Measurements from ENCODE around the gene SFT2D1.
"Not testable (repeated sequence)": the region's sequence is repeated elsewhere in the genome, so short reads cannot be mapped to it uniquely, and the experiment has no call there.

The SFT2D1 gene

DNA sequence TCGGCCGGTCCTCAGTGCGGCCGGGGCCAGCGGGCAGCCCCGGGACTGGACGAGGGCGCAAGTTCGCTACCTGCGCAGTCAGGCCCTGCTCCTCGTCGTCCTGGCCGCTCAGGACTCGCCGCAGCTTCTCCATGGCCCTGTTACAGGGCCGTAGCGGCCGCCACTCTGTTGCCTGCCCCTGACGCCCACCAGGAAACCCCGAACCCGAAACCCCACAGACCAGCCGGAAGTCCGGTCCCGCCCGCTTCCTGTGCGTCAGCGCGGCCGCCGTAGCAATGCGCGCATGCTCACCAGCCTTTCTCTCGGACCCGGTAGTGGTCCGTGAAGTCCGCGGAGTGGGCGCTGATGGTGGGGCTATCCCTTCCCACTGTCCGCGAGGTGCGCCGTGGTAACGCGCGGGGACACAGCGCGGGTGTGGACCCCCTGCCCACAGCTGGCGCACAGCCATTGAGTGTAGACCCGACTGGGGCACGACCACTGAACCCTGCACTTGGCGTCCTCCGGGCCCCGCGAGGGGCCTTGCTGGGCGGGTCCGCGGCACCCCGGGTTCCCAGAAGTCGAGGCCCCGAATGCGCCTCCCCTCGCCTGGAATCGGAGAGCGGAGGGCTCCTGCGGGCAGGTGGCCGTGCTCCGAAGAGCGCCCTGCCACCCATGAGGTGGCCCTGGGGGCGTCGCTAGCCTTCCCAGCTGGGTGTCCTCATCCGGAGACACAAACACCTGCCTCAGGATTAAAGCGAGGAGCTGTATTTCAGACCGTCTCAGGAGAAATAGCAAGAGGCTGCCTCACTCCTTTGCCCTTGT, at the start of gene SFT2D1:
Gene SFT2D1, minus strand, starts transcription at position 197 of the 801 bp plus-strand sequence. Its CDS starts 64 bp downstream, at position 133.
- Mint-ChIP-seq H3K9me3 (no peaks in the 10 kb centered on the region), H3K36me3 (ENCODE audit: low read depth) (peaks cover 7% of the 10 kb centered on the region), H3K27me3 (ENCODE audit: low read depth) (peaks cover 2% of the 10 kb centered on the region), H3K27ac (peak within 1 kb of the TSS; percentile 91), H3K4me1 (ENCODE audit: low read depth) (peaks cover 13% of the 10 kb centered on the region), H3K4me3 (peak within 1 kb of the TSS; percentile 86)
- DNase-seq (ENCODE audit: low spot score), result peak; percentile 89

DNA sequence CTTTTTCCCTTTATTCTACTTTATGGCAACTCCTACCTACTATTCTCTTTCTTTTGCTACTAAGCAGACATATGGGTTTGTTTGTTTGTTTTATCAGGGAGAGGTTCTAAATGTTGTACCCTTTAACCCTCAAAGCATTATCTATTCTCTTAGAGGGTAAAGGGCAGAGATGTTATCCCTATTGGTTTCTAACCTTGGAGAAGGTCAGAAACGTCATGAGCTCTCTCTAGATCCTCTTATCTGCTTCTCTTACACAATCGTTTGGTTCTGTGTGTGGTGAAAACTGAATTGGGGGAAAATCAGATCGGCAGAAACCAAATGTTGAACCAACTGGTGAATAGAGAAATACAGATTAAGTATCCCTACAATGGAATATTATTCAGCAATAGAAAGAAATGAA, 46.8 kb upstream of the SFT2D1 start:
- H3K27ac Mint-ChIP-seq, result no peak overlapping the region
- DNase-seq (ENCODE audit: low spot score), result no peak
- H3K4me3 Mint-ChIP-seq, result no peak overlapping the region
- no peaks in the 10 kb centered on the region for H3K9me3 Mint-ChIP-seq
- H3K36me3 Mint-ChIP-seq (ENCODE audit: low read depth), result no peaks in the 10 kb centered on the region
- peaks cover 21% of the 10 kb centered on the region for H3K27me3 Mint-ChIP-seq (ENCODE audit: low read depth)
- H3K4me1 Mint-ChIP-seq (ENCODE audit: low read depth), result peaks cover 2% of the 10 kb centered on the region

DNA sequence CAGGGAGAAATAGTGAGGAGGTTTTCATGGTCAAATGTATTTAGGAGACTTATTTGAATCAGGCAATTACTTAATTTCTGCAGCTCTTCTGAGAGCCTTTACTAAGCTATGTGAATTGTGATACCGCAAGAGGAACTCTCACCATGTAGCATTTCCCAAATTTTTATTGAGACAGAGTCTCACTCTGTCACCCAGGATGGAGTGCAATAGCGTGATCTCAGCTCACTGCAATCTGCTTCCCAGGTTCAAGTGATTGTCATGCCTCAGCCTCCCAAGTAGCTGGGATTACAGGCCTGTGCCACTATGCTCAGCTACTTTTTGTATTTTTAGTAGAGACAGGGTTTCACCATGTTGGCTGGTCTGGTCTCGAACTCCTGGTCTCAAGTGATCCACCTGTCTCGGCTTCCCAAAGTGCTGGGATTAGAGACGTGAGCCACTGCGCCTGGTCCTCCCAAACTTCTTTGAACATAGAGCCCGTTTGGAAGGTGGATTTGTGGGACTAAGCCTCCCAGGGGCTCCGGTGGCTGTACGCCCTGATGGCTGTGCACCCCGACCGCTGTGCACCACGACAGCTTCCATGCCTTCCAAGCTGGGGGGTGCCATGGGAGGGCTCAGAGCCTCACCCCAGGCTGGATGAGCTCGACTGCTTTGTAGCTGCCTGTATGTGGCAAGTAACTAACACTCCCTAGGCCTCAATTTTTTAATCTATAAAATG, 46.1 kb upstream of the SFT2D1 start:
- Mint-ChIP-seq H3K9me3 (no peaks in the 10 kb centered on the region), H3K4me1 (ENCODE audit: low read depth) (peaks cover 6% of the 10 kb centered on the region), H3K27ac (no peak overlapping the region), H3K36me3 (ENCODE audit: low read depth) (no peaks in the 10 kb centered on the region), H3K4me3 (no peak overlapping the region), H3K27me3 (ENCODE audit: low read depth) (peaks cover 19% of the 10 kb centered on the region)
- no peak for DNase-seq (ENCODE audit: low spot score)

DNA sequence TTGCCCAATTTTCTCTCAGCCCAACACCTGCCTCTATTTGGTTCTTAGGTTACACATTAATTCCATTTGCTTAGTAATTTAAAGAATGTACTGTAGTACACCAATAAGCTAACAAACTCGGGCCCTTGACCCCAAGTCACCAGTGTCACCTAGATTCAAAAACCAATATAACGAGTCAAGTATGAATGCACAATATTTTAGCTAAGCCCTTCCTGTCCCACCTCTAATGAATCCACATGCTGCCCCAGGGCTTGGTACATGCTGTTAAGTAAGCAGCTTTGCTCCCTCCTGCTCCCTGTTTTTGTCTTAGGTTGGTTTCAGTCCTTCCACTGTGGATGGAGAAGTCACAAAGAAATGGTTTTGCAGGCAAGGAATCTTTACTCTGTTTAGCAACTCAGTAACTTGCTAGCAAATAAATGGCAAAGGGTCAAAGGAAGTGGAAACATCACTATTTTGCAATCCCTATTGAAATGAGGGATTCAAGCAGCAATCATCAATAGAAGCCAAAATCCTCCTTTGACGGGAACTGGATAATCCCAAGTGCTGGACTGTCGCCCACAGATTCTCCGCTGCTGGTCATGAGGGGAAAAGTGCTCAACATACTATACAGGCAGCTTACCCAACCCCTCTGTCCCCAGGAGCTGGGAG, 45.4 kb upstream of the SFT2D1 start:
- Mint-ChIP-seq H3K9me3 (no peaks in the 10 kb centered on the region), H3K36me3 (ENCODE audit: low read depth) (no peaks in the 10 kb centered on the region), H3K27me3 (ENCODE audit: low read depth) (peaks cover 18% of the 10 kb centered on the region), H3K4me3 (no peak overlapping the region), H3K27ac (no peak overlapping the region), H3K4me1 (ENCODE audit: low read depth) (peaks cover 6% of the 10 kb centered on the region)
- no peak for DNase-seq (ENCODE audit: low spot score)

DNA sequence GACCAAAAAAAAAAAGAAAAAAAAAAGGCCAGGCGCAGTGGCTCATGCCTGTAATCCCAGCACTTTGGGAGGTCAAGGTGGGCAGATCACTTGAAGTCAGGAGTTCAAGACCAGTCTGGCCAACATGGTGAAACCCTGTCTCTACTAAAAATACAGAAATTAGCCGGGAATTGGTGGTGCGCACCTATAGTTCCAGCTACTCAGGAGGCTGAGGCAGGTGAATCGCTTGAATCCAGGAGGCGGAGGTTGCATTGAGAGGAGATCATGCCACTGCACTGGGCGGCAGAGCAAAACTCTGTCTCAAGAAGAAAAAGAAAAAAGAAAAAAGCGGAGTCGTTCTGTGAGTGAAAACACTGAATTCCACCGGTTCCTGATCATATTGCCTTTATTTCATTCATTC, 44.8 kb upstream of the SFT2D1 start:
- not testable (repeated sequence) for DNase-seq (ENCODE audit: low spot score); H3K9me3 Mint-ChIP-seq; H3K36me3 Mint-ChIP-seq (ENCODE audit: low read depth); H3K4me3 Mint-ChIP-seq; H3K27ac Mint-ChIP-seq; H3K4me1 Mint-ChIP-seq (ENCODE audit: low read depth)
- H3K27me3 Mint-ChIP-seq (ENCODE audit: low read depth), result peaks cover 12% of the 10 kb centered on the region

DNA sequence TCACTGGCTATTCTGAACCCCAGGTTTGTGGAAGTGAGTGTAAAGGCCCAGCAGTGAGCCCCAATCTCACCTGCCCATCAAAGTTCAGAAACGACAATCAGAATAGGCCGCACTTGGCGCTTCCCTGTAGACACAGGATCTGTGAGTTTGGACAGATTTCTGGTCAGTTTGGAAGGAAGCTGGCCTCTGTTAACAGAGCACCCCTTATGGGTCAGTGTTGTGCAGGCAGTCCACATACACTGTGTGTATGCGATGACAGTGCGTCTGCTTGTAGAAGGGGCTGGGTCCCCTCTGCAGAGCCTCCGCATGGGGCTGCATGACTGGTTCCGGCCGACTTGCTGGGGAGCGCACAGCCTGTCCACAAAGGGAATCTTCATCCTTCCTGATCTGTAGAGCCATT, 43.8 kb upstream of the SFT2D1 start:
- Mint-ChIP-seq H3K27me3 (ENCODE audit: low read depth) (peaks cover 12% of the 10 kb centered on the region), H3K27ac (no peak overlapping the region), H3K4me3 (no peak overlapping the region), H3K36me3 (ENCODE audit: low read depth) (no peaks in the 10 kb centered on the region), H3K9me3 (no peaks in the 10 kb centered on the region), H3K4me1 (ENCODE audit: low read depth) (peaks cover 10% of the 10 kb centered on the region)
- no peak for DNase-seq (ENCODE audit: low spot score)

DNA sequence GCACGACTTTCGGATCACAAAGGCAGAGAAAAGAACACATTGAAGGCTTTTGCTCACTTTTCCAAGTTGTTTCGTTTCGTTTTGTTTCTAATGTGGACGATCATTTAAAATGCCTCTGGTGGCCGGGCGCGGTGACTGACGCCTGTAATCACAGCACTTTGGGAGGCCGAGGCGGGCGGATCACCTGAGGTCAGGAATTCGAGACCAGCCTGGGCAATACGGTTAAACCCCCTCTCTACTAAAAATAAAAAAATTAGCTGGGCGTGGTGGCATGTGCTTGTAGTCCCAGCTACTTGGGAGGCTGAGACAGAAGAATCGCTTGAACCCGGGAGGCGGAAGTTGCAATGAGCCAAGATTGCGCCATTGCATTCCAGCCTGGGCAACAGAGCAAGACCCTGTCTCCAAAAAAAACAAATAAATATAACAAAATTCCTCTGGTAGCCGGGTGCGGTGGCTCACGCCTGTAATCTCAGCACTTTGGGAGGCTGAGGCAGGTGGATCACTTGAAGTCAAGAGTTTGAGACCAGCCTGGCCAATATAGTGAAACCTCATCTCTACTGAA, 41.5 kb upstream of the SFT2D1 start:
- Mint-ChIP-seq H3K4me1 (ENCODE audit: low read depth) (peaks cover 11% of the 10 kb centered on the region), H3K4me3 (peak overlapping the region; percentile 85), H3K27ac (peak overlapping the region; percentile 77)
- H3K27me3 Mint-ChIP-seq (ENCODE audit: low read depth); H3K36me3 Mint-ChIP-seq (ENCODE audit: low read depth); H3K9me3 Mint-ChIP-seq: not testable (repeated sequence)
- DNase-seq (ENCODE audit: low spot score), result peak; percentile 28

DNA sequence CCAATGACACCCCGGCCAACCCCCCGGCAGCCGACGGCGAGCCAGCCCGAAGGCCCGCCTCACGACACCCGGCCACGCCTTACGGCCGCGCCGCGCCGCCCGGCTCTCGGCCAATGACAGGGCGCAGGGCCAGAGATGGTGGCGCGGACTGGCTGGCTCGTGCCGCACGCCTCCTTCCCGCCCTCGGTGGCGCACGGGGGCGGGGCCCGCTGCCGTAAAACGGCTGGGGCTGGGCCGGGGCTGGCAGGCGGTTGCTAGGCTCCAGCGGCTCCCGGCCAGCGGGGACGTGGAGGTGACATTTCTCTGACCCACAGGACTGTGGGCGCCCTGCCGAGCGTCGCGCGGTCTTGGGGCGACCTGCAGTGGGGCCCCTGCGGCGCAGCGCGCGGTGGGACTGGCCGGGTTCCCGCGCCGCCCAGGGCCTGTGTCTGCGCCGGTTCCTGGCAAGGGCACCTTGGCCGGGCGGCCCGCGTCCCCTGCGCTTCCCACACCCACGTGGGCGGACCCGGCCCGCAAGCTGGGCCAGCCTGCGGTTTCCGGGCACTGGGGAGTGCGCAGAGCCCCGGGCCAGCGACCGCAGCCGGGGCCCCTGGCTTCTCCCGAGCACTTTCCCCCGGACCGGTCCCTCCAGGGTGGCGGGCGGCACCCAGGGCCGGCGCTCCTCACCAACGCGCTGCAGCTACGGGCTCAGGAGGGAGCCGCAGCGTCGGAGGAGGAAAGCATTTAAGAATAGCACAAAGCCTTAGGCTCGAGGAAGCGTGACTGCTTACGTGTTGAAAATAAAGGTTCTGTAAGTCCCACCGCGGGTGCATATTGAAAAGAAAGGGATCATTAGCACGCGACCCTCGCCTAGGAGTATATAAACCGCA, 40.8 kb upstream of the SFT2D1 start, which contains the start of gene MPC1:
Gene MPC1, minus strand, starts transcription at position 8 of the 869 bp plus-strand sequence. CDS start 64 bp downstream, outside the sequence.
- H3K27ac Mint-ChIP-seq, result peak within 1 kb of the TSS; percentile 82
- H3K36me3 Mint-ChIP-seq (ENCODE audit: low read depth), result no peaks in the 10 kb centered on the region
- peak within 1 kb of the TSS; percentile 90 for H3K4me3 Mint-ChIP-seq
- DNase-seq (ENCODE audit: low spot score), result peak; percentile 98
- peaks cover 5% of the 10 kb centered on the region for H3K27me3 Mint-ChIP-seq (ENCODE audit: low read depth)
- H3K9me3 Mint-ChIP-seq, result no peaks in the 10 kb centered on the region
- H3K4me1 Mint-ChIP-seq (ENCODE audit: low read depth), result peaks cover 11% of the 10 kb centered on the region

DNA sequence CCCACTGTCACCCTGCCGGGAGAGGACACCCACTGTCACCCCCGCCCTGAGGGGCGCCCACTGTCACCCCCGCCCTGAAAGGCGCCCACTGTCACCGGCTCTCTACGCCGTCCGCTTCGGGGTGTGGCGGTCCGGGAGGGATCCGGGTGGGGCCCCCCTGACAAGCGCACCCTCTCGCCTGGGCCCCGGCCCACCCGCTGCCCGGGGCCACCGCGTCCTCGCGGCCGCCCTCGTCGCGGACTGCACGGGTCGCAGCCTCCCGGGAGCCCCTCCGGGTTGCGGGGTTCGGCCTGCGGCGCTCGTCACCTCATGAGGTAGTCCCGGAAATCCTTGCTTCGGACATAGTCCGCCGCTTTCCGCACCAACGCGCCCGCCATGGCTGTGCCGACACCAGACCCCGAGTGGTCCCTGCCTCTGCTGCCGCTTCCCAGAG, 40.2 kb upstream of the SFT2D1 start:
- Mint-ChIP-seq H3K4me1 (ENCODE audit: low read depth) (peaks cover 11% of the 10 kb centered on the region), H3K4me3 (peak overlapping the region; percentile 90), H3K27me3 (ENCODE audit: low read depth) (peaks cover 1% of the 10 kb centered on the region), H3K9me3 (no peaks in the 10 kb centered on the region), H3K27ac (peak overlapping the region; percentile 82), H3K36me3 (ENCODE audit: low read depth) (no peaks in the 10 kb centered on the region)
- DNase-seq (ENCODE audit: low spot score), result no peak

DNA sequence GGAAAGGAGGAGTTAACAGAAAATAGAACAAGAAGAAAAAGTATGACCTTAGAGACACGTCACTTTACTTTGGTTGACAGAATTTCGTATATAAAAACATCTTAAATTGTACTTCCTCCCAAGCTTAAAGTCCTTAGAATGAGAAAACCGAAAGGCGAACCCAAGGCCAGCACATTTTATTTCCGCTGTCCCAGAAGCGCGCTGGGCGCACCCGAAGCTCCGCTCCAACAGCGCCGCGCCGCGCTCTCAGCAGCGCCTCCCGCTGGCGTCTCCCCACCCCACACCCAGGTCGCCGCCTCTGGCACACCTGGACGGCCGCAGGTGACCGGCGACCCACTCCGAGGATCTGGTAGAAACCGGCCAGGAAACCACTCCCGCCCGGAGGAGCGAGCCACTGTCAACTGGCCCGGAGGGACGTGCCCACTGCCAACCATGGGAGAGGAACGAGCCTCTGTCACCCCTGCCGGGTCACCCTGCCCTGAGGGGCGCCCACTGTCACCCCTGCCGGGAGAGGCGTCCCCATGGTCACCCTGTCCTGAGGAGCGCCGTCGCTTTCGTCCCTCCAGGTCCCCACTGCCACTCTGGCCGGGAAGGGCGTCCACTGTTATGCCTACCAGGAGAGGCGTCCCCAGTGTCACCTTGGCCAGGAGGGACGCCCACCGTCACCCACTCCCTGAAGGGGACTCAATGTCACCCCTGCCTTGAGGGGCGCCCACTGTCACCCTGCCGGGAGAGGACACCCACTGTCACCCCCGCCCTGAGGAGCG, 39.6 kb upstream of the SFT2D1 start:
- no peaks in the 10 kb centered on the region for H3K9me3 Mint-ChIP-seq
- peak; percentile 75 for DNase-seq (ENCODE audit: low spot score)
- H3K4me1 Mint-ChIP-seq (ENCODE audit: low read depth), result peaks cover 11% of the 10 kb centered on the region
- H3K4me3 Mint-ChIP-seq, result peak overlapping the region; percentile 90
- no peaks in the 10 kb centered on the region for H3K36me3 Mint-ChIP-seq (ENCODE audit: low read depth)
- H3K27me3 Mint-ChIP-seq (ENCODE audit: low read depth), result no peaks in the 10 kb centered on the region
- H3K27ac Mint-ChIP-seq, result peak overlapping the region; percentile 82

DNA sequence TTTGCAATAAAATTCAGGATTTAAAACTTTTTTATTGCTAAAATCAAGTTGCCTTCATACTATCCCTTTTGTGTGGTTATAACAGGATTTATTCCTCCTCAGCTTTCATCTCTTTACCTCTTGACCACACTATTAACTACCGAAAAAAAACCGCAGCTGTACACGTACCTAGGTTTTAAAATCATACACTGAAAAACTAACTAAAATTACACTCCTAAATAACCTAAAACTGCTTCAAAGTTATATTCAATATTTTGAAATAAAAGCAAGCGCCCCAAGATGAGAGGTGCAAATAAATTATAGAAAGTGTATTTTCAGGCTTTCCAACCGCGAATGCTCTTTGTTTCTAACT, 39.0 kb upstream of the SFT2D1 start:
- H3K36me3 Mint-ChIP-seq (ENCODE audit: low read depth), result no peaks in the 10 kb centered on the region
- no peak for DNase-seq (ENCODE audit: low spot score)
- peaks cover 11% of the 10 kb centered on the region for H3K4me1 Mint-ChIP-seq (ENCODE audit: low read depth)
- H3K27me3 Mint-ChIP-seq (ENCODE audit: low read depth), result no peaks in the 10 kb centered on the region
- H3K9me3 Mint-ChIP-seq, result no peaks in the 10 kb centered on the region
- peak overlapping the region; percentile 82 for H3K27ac Mint-ChIP-seq
- H3K4me3 Mint-ChIP-seq, result peak overlapping the region; percentile 90

DNA sequence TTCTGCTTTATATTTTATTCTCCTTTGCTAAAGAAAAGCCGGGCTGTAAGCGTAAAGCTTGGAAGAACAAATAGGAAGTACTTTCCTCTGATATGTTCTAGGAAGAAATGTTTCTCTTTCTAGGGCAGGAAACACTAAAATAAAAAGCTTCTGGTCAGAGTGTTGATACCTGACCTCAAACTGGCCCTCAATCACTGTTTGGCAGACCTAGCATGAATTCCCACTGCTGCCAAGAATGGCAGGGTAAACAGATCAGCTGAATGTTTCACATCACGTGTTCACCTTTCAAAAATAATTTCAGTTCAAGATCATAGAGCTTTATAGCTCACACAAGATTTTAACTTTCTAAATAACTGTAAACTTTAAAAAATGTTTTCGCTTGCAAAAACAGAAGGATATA, 37.5 kb upstream of the SFT2D1 start:
- Mint-ChIP-seq H3K36me3 (ENCODE audit: low read depth) (no peaks in the 10 kb centered on the region), H3K9me3 (no peaks in the 10 kb centered on the region), H3K4me3 (no peak overlapping the region), H3K27ac (no peak overlapping the region), H3K27me3 (ENCODE audit: low read depth) (no peaks in the 10 kb centered on the region), H3K4me1 (ENCODE audit: low read depth) (peaks cover 11% of the 10 kb centered on the region)
- no peak for DNase-seq (ENCODE audit: low spot score)
